Chondrocyte (in vitro differentiated cells): Measurements from ENCODE around the gene NCR1. TPM values are rescaled to one million over a fixed set of nuclear protein-coding genes. Genes with fewer than 3 reads are reported as not detected.
"Not testable (repeated sequence)": the region's sequence is repeated elsewhere in the genome, so short reads cannot be mapped to it uniquely, and the experiment has no call there.

ENCODE experiments used
- DNase-seq: peaks from one replicate; pipeline ENCODE4 v3.0.0; 2021; ENCODE audit warnings: mixed read lengths, low spot score
- H3K27ac Mint-ChIP-seq: one replicate; pipeline ENCODE4 v1.8.0; 2021; ENCODE audit warnings: mild to moderate bottlenecking, moderate library complexity, mixed read lengths; ENCODE audit not compliant: unreplicated experiment
- H3K27me3 Mint-ChIP-seq: 2 replicates; pipeline ENCODE4 v1.8.0; 2021; ENCODE audit warnings: low read depth, mixed read lengths
- H3K36me3 Mint-ChIP-seq: 2 replicates; pipeline ENCODE4 v1.8.0; 2021; ENCODE audit warnings: low read depth, mixed read lengths
- H3K4me1 Mint-ChIP-seq: 2 replicates; pipeline ENCODE4 v1.8.0; 2021; ENCODE audit warnings: low read depth, mild to moderate bottlenecking, mixed read lengths
- H3K4me3 Mint-ChIP-seq: one replicate; pipeline ENCODE4 v1.8.0; 2021; ENCODE audit warnings: mild to moderate bottlenecking, moderate library complexity, mixed read lengths; ENCODE audit not compliant: unreplicated experiment
- H3K9me3 Mint-ChIP-seq: 2 replicates; pipeline ENCODE4 v1.8.0; 2021; ENCODE audit warnings: low read depth, mixed read lengths
- CTCF ChIP-seq: fragments of 200-600 bp; sonication (generic); IDR thresholded peaks from 2 replicates; pipeline ENCODE4 v1.5.0; 2021; ENCODE audit warnings: antibody characterized with exemption, mild to moderate bottlenecking, moderate library complexity
- total RNA-seq: library from RNA; stranded (reverse); gene quantifications from 3 replicates; pipeline ENCODE4 v1.2.1, GENCODE V29; 2021

Gene NCR1
- total RNA-seq, 1 donor from 2014 or later: not detected

- TF ChIP-seq CTCF: no peak
- Mint-ChIP-seq H3K27ac (no peak overlapping the region), H3K36me3 (no peaks in the 10 kb centered on the region), H3K4me1 (no peaks in the 10 kb centered on the region), H3K9me3 (peaks cover 16% of the 10 kb centered on the region), H3K27me3 (peaks cover 2% of the 10 kb centered on the region), H3K4me3 (no peak overlapping the region)
- peak; percentile 13 for DNase-seq
These were observed 3.9 kb upstream of the NCR1 start for GRCh38 chr19:54902061-54902460.

- no peak for DNase-seq
- no peak for TF ChIP-seq CTCF
- Mint-ChIP-seq H3K36me3 (no peaks in the 10 kb centered on the region), H3K4me1 (no peaks in the 10 kb centered on the region), H3K27ac (no peak overlapping the region), H3K9me3 (peaks cover 16% of the 10 kb centered on the region), H3K4me3 (no peak overlapping the region), H3K27me3 (peaks cover 2% of the 10 kb centered on the region)
These were observed 2.6 kb upstream of the NCR1 start for GRCh38 chr19:54903303-54903702.

DNA sequence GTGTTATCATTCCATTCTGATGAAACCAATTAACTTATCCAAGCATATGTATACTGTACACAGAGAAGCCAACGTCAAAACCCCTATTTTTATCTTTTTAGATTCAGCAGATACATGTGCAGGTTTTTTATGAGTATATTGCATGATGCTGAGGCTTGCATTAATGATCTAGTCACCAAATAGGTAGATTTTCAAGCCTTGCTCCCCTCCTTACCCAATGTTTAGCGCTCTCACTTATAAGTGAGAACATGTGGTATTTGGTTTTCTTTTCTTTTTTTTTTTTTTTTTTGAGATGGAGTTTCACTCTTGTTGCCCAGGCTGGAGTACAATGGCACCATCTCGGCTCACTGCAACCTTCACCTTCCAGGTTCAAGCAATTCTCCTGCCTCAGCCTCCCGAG lies 1.7 kb upstream of the NCR1 start:
- H3K27me3 Mint-ChIP-seq, H3K4me1 Mint-ChIP-seq, H3K36me3 Mint-ChIP-seq, H3K27ac Mint-ChIP-seq, DNase-seq, H3K4me3 Mint-ChIP-seq: not testable (repeated sequence)
- peaks cover 18% of the 10 kb centered on the region for H3K9me3 Mint-ChIP-seq

DNA sequence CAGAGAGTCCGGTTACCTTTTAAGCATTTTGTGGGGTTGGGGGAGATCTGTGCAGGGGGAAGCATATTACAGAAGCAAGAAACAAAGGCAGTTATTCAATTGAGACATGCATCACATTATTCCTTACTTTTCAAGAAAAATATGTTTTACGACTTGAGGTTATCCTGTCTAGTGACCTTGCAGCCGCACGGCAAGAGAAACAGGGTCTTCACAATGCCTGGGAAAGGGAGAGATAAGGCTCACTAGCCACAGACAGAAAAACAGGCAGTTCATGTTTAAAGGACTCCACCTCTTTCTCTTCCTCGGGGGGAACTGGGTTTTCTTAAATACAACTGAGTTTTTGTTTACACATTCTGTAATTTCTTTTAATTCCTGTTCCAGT lies 536 bp upstream of the NCR1 start:
- TF ChIP-seq CTCF: no peak
- H3K4me1 Mint-ChIP-seq: no peaks in the 10 kb centered on the region
- no peak overlapping the region for H3K27ac Mint-ChIP-seq
- no peak overlapping the region for H3K4me3 Mint-ChIP-seq
- H3K36me3 Mint-ChIP-seq: no peaks in the 10 kb centered on the region
- peaks cover 10% of the 10 kb centered on the region for H3K9me3 Mint-ChIP-seq
- H3K27me3 Mint-ChIP-seq: no peaks in the 10 kb centered on the region
- peak; percentile 1 for DNase-seq

GRCh38 chr19:54906819-54907218 lies 871 bp downstream of the NCR1 start:
- no peak overlapping the region for H3K4me3 Mint-ChIP-seq
- peaks cover 11% of the 10 kb centered on the region for H3K9me3 Mint-ChIP-seq
- no peaks in the 10 kb centered on the region for H3K4me1 Mint-ChIP-seq
- no peak for TF ChIP-seq CTCF
- H3K27ac Mint-ChIP-seq: no peak overlapping the region
- DNase-seq: peak; percentile 20
- H3K36me3 Mint-ChIP-seq: no peaks in the 10 kb centered on the region
- H3K27me3 Mint-ChIP-seq: no peaks in the 10 kb centered on the region

DNA sequence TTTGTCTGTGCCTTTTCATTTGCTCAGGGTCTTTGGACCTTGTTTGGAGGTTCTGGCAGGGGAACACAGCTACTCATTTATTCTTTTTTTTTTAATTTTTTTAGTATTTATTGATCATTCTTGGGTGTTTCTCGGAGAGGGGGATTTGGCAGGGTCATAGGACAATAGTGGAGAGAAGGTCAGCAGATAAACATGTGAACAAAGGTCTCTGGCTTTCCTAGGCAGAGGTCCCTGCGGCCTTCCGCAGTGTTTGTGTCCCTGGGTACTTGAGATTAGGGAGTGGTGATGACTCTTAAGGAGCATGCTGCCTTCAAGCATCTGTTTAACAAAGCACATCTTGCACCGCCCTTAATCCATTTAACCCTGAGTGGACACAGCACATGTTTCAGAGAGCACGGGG lies 2.0 kb downstream of the NCR1 start:
- not testable (repeated sequence) for H3K4me3 Mint-ChIP-seq, H3K27me3 Mint-ChIP-seq, H3K36me3 Mint-ChIP-seq, DNase-seq, H3K27ac Mint-ChIP-seq, H3K4me1 Mint-ChIP-seq
- H3K9me3 Mint-ChIP-seq: peaks cover 15% of the 10 kb centered on the region
